Pulmonary artery endothelial cell (primary cell): ENCODE results near the gene ISCA2. TPM values are rescaled to one million over a fixed set of nuclear protein-coding genes. Genes with fewer than 3 reads are reported as not detected.
"Not testable (repeated sequence)": the region's sequence is repeated elsewhere in the genome, so short reads cannot be mapped to it uniquely, and the experiment has no call there.

Source experiments
- DNase-seq: peaks from one replicate; pipeline ENCODE4 v3.0.0-alpha.2; 2011; ENCODE audit warnings: low read depth, low spot score
- total RNA-seq: library from RNA; depleted of rRNA; stranded (reverse); fragments of >200 nt; gene quantifications from 2 replicates; pipeline ENCODE4 v1.2.3, GENCODE V29; 2014

ISCA2 gene
- total RNA-seq, 1 donor from 2014 or later = 12.0 TPM

DNA sequence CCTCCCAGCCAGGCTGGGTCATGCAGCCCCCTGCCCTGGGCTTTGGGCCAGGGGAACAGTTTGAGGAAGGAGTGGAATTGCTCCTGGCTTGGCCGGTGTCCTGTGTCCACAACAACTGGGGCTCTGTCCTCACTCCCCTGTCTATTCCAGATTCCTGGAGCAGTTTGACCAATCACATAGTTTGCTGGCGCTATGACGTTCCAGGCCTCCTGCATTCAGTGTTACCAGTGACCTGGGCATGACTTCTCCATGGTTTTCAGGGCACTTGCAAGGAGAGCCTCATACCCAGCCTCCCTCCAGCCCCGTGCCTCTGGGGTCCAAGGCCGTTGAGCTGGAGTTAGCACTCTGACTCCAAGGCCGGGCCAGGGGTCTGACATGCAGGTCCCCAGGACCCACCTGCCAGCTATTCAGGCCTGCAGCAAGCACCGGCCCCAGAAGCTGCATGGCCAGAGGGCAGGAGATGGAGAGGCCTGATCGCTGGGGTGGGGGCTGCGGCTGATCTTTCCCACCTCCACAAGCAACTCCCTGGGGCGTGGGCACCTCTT, 34.2 kb downstream of the ISCA2 start:
- DNase-seq = no peak

DNA sequence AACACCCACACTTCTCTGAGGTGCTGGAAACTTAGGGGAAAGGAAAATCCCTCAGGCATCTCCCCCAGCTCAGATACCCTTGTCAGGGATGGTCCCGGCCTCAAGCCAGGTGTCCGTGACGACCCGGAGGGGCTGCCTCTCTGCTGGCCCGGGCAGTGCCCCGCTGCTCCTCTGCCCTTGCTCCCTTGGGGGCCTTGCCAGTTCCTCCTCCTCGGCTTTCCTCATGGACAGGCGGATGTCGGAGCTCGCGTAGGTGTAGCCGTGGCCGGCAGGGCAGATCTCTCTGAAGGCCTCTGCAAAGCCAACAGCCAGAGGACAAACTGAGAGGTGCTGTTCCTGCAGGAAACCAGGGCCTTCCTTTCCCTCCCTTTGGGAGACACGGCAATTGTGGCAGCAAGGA, 34.8 kb downstream of the ISCA2 start:
- no peak for DNase-seq

DNA sequence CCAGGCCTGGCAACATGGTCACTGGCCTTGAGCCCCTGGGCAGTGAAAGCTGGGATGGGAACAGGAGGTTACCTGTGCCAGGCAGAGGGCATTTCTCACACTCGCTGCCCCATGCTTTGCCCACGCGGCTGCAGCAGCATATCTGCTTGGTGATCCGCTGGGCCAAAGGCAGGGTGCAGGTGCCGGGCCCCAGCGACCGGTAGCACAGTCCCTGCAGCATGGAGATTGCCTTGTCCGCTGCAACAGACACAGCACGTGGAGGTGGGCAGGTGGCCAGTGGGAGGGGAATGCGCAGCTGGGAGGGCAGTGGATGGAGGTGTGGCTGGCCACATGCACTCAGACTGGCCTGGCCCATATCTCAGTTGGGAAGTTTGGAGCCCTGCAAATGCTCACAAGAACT, 35.3 kb downstream of the ISCA2 start:
- DNase-seq = no peak

DNA sequence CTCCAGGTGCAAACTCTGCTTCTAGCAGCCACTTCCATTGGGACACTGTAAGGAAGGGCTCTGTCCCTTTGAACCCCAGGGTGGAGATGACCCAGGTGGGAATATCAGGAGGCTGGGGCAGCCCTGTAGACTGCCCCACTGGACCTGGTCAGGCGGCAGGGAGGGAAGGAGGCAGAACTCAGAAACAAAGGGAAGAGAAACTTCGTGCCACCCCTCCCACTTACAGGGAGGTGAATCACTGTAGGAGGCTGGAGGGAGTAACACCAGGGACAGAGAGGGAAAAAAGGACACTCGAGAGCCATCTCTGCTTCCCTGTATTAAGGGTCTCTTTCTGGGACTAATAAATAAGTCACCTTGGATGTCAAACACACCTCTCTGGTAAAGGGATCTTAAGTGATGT, 37.4 kb downstream of the ISCA2 start:
- DNase-seq = no peak

DNA sequence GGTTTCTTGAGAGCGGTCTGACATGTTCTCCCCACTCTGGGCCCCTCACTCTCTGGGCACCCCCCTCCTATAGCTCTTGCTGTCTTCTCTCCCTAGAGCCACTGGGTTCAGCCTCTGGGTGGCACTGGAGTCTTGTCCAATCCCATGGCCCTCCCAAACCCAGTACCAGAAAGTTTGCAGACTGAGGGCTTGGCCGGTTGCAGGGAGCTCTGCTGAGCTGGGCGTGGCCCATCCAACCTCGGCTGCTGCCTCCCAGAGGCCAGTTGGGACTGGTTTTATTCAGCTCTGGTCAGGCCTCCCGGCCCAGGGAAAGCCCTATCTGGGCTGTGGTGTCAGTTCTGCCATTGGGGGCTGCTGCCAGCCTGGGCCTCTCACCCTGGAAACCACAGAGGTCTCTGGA, 37.9 kb downstream of the ISCA2 start:
- no peak for DNase-seq

DNA sequence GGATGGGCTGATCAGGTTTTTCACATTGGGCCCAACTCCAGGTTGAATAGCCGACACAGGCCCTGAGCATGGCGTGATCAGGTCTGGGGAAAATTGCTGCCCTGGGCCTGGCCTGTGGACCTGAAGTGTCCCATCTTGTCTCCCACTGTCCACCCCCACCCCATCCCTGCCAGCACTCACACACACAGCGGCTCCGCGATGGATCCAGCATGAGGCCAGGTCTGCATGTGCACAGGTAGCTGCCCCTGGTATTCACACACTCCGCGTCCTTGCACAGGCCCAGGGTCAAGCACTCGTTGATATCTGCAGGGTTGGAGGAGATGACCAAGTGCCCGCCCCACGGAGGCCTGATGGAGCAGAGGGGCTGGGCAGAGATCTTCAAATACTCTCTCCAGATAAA, 38.7 kb downstream of the ISCA2 start:
- no peak for DNase-seq

DNA sequence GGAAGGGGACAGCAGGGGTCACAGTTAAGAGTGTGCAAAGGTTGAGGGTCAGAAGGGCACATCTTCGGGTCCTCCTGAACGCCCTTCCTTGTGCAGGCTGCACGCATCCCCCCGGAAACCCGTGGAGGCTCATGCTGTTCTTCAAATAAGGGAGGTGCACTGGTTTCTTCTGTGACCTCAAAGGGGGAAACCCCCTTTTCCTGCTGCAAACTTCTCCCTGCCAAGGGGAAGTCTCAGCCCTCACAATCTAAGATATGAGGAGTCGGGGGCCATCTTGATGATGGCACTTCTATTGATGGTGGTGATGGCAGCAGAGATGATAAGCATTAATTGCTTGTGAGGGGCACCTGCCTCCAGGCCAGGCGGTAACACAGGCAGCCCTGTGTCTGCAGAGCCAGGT, 40.0 kb downstream of the ISCA2 start:
- DNase-seq = no peak

DNA sequence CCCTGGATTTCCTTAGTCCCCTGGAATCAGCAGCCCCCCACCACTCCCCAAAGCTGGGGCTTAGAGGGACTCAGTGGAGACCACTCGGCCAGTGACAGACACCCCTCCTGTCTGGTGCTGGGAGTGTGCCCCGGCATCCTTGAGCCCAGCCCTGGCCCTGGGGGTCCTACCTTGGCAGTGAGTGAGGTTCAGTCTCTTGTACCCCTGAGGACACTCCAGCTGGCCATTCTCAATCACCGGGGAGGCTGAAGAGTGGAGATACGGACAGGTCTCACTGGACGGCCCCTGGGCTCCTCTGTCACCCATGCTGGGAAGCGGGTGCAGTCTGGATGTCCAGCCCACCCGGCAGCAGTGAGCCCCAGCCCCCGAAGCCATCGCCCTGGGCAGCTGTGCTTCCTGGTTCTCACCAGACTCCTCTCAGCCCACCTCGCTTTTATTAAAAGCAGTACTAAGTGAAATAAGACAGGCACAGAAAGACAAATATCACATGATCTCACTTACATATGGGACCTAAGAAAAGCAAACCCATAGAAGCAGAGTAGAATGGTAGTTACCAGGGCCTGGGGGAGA, 42.3 kb downstream of the ISCA2 start:
- DNase-seq = no peak

DNA sequence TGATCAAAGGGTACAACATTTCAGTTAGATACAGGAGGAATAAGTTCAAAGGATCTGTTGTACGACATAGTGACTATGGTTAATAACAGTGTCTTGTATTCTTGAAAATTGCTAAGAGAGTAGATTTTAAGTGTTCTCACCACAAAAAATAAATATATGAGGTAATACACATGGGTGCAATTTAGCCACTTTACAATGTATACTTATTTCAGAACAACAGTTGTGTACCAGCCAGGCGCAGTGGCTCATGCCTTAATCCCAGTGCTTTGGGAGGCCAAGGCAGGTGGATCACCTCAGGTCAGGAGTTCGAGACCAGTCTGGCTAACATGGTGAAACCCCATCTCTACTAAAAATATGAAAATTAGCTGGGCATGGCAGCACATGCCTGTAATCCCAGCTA, 42.8 kb downstream of the ISCA2 start:
- not testable (repeated sequence) for DNase-seq

DNA sequence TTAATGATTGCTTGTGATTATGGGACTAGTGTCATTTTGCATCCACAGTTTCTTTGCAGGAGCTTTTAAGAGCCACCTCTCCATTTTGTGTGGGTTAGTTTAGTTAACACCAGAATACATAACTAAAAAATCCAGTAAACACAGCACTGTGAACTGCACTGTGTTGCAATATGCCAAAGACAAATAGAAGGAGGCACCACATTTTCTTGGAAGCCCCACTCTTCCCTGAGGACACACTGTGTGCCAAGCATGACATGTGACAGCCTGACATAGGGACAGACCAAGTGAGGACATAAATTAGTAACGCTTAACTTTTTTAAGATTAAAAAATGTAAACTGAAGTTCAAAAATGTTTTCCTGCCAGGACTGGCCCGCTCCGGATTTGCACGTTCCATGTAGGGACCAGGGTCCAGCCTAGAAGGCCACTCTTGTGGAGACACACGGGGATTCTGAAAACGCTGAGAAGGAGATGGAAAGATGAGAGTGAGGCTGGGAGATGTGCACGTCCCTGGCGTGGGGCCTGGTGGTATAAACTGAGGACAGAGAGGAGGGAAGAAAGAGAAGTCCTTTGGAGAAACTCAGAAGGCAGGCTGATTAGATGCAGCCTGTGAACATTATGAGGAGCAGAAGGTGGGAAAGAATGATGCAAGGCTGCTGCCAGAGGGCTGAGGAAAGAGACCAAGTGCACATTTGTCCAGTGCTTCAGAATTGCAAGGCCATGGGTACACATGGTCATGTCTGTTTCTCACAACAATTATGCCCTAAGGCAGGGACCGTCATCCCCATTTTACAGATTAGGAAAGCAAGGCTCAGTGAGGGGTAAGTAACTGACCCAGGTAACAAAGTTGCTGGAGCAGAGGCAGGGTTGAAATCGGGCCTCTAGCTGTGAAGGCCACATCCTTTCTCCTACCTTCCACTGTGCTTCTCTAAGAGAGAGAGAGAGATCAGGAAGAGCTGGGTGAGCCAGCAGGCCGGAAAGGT, 45.1 kb downstream of the ISCA2 start:
- DNase-seq = no peak

DNA sequence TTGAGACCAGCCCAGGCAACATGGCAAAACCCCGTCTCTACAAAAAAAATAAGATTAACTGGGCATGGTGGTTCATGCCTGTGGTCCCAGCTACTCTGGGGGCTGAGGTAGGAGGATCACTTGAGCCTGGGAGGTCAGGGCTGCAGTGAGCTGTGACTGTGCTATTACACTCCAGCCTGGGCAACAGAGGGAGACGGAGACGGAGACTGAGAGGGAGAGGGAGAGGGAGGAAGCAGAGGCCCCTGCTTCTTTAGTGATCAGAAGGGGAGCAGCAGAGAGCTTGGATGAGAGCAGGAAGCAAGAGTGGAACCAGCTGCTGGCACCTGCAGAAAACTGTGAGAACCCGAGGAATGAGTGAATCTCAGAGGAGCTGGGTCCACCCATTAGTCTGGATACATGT, 45.9 kb downstream of the ISCA2 start:
- no peak for DNase-seq

DNA sequence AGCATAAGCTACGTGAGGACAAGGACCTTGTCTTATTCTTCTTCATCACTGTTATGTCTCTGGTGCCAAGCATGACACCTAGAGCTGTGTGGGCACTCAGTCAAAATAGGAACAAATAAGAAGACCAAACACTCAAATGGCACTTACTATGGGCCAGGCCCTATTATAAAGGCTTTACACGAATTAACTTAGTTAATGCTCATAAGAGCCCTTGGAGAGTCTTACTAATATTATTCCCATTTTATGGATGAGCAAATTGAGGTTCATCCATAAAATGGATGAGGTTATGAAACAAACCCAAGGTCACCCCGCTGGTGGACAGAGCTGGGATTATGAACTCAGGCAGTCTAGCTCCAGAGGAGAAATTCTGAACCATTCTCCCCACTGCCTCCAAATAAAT, 47.7 kb downstream of the ISCA2 start:
- DNase-seq = no peak

DNA sequence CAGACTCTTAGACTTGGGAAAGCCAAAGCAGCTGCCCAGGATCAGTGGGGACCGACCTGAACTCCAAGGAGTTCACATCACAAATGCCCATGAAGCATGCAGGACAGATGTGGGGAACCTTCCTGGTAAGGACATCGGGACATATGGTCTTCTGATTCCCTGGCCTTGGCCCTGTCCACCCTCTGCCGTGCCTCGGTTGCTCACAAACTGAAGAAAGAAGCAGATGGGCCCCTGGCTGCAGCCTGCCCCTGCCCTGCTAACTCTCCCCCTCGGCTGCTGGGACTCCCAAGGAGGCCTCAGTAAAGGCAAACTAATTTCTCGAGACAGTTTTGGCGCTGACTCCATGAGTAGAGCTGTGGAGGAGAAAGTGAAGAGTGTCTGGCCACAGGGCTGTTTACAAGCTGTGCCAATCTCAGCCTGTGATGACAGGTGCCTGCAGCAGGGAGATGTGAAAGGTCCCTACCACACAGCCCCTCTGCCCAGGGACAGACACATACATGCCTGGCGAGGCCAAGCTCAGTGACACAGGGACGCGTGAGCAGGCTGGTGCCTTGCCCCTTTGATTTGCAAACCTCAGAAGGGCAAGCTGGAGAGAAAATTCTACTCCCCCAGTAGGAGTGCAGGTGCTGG, 48.6 kb downstream of the ISCA2 start:
- no peak for DNase-seq

DNA sequence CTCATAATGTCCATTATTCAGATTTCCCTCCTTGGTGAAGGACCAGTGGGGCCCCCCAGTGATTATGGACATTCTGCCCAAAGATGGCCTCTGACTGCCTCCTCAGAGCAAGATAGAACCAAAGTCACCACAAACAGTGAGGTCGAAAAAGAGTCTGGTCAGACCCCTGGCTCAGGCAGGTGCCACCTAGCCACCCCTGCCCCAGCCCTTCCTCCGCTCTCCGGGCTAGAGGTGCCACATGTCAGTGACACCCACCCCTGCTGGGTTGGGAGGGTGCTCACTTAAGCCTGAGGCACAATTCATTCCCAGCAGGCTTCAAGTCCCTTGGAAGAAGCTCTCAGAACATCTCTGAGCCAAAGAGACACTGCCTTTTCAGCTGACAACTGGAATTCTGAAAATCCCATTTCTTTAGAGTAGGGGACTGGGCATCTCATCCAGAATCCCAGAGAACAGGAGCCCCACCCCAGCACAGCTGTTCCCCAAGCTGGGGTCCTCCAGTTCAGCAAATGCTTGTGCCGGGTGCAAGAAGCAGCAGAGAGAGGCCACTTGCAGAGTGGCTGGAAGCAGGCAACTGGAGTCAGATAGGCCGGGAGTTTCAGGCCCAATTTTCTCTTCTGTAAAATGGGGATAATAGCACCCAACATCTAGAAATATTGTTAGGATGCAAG, 50.3 kb downstream of the ISCA2 start:
- no peak for DNase-seq

DNA sequence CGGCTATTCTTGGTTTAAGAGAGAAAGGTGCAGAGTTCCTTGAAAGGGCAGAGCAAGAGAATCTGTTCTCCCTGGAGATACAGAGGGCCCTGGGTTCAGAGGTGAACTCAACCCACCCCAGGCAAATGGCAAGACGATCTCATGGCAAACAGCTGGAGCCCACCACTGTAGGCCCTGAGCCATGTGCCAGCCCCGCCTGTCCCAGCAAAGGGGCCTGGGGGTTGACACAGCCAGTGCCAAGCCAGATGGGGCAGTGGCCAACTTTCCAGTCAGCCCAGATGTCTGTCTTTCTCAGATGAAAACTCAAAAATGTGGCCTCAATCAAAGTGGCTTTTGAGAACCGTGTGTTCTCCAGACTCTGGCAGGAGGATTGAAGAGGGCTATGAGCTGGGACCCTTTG, 51.8 kb downstream of the ISCA2 start:
- no peak for DNase-seq

DNA sequence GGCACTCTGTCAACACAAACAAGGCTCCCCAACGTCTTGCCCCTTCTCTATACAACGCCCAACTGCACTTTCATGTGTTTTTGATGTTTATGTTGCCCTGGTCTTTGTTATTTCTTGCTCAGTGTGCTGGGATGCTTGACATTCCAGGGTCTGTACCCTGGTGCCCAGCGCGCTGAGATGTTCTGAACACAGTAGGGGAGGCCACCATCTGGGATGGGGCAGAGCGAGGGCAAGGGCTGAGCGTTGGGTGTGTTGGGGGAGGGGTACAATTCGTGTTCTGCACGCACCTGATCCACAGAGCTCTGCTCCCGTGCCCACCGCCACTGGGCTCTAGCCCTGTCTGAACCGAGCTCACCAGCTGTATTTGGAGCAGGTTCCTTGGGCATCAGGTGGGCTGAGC, 52.9 kb downstream of the ISCA2 start:
- no peak for DNase-seq

Other genes starting within 250 kb of the ISCA2 start
- gene ABCD4, start 190.8 kb upstream of the ISCA2 start, total RNA-seq = 30.0 and 43.5 TPM in 2 replicates
- not detected in 2 replicates for gene VRTN, start 145.3 kb upstream of the ISCA2 start, total RNA-seq
- not detected in 2 replicates for gene SYNDIG1L, start 67.6 kb upstream of the ISCA2 start, total RNA-seq
- 238 and 317 TPM in 2 replicates for gene NPC2, start 460 bp upstream of the ISCA2 start, total RNA-seq
- gene LTBP2, start 118.5 kb downstream of the ISCA2 start, total RNA-seq = 122 and 232 TPM in 2 replicates
- 32.2 and 34.4 TPM in 2 replicates for gene AREL1, start 219.3 kb downstream of the ISCA2 start, total RNA-seq
- gene FCF1, start 219.4 kb downstream of the ISCA2 start, total RNA-seq = 32.0 and 54.1 TPM in 2 replicates